Neural progenitor cell (in vitro differentiated cells): ENCODE results near the gene SLC27A5. TPM values are rescaled to one million over a fixed set of nuclear protein-coding genes. Genes with fewer than 3 reads are reported as not detected.

Source experiments
- DNase-seq: peaks from one replicate; pipeline ENCODE4 v3.0.0-alpha.2; 2016; ENCODE audit warnings: low spot score
- H2AFZ ChIP-seq: fragments of 200-600 bp; sonication (generic); replicated peaks from 2 replicates; pipeline ENCODE4 v1.6.1; 2016; ENCODE audit warnings: antibody characterized with exemption
- H3F3A ChIP-seq: fragments of 200-600 bp; sonication (generic); 2 replicates; pipeline ENCODE4 v1.6.1; 2016; ENCODE audit warnings: antibody characterized with exemption, low read depth
- H3K27ac ChIP-seq: fragments of 200-600 bp; sonication (generic); 2 replicates; pipeline ENCODE4 v1.5.1; 2016; ENCODE audit warnings: mild to moderate bottlenecking
- H3K27me3 ChIP-seq: fragments of 200-600 bp; sonication (generic); 2 replicates; pipeline ENCODE4 v1.6.1; 2016; ENCODE audit warnings: mild to moderate bottlenecking, moderate library complexity
- H3K36me3 ChIP-seq: fragments of 200-600 bp; sonication (generic); 2 replicates; pipeline ENCODE4 v1.5.1; 2016
- H3K4me1 ChIP-seq: fragments of 200-600 bp; sonication (generic); 2 replicates; pipeline ENCODE4 v1.6.1; 2016; ENCODE audit warnings: mixed run types
- H3K4me2 ChIP-seq: fragments of 200-600 bp; sonication (generic); 2 replicates; pipeline ENCODE4 v1.6.1; 2016
- H3K4me3 ChIP-seq: fragments of 200-600 bp; sonication (generic); 2 replicates; pipeline ENCODE4 v1.5.1; 2016
- H3K79me2 ChIP-seq: fragments of 200-600 bp; sonication (generic); 2 replicates; pipeline ENCODE4 v1.6.1; 2016; ENCODE audit warnings: low read depth
- H3K9ac ChIP-seq: fragments of 200-600 bp; sonication (generic); 2 replicates; pipeline ENCODE4 v1.6.1; 2016
- H3K9me3 ChIP-seq: fragments of 200-600 bp; sonication (generic); 2 replicates; pipeline ENCODE4 v1.5.1; 2016; ENCODE audit warnings: low read depth
- H4K20me1 ChIP-seq: fragments of 200-600 bp; sonication (generic); 2 replicates; pipeline ENCODE4 v1.6.1; 2016; ENCODE audit warnings: low read depth
- H3K27ac Mint-ChIP-seq: 3 replicates; pipeline ENCODE4 v1.8.0; 2021; ENCODE audit warnings: mixed read lengths
- H3K27me3 Mint-ChIP-seq: 2 replicates; pipeline ENCODE4 v1.8.0; 2022; ENCODE audit warnings: low read depth, mild to moderate bottlenecking, inconsistent platforms, moderate library complexity, mixed read lengths; ENCODE audit not compliant: insufficient read depth
- H3K36me3 Mint-ChIP-seq: 3 replicates; pipeline ENCODE4 v1.8.0; 2021; ENCODE audit warnings: mixed read lengths
- H3K4me1 Mint-ChIP-seq: 3 replicates; pipeline ENCODE4 v1.8.0; 2021; ENCODE audit warnings: mixed read lengths
- H3K4me3 Mint-ChIP-seq: 3 replicates; pipeline ENCODE4 v1.8.0; 2021; ENCODE audit warnings: mild to moderate bottlenecking, moderate library complexity, mixed read lengths
- H3K9me3 Mint-ChIP-seq: 3 replicates; pipeline ENCODE4 v1.8.0; 2020; ENCODE audit warnings: mixed read lengths
- CTCF ChIP-seq: fragments of 200-600 bp; sonication (generic); IDR thresholded peaks from 2 replicates; pipeline ENCODE4 v1.5.1; 2017; ENCODE audit warnings: antibody characterized with exemption, mild to moderate bottlenecking
- EZH2 ChIP-seq: fragments of 200-600 bp; sonication (generic); IDR thresholded peaks from 2 replicates; pipeline ENCODE4 v1.6.1; 2017; ENCODE audit warnings: antibody characterized with exemption, mild to moderate bottlenecking, moderate library complexity
- EZH2phosphoT487 ChIP-seq: fragments of 200-600 bp; sonication (generic); IDR thresholded peaks from 2 replicates; pipeline ENCODE4 v1.6.1; 2017; ENCODE audit warnings: antibody characterized with exemption
- total RNA-seq: library from RNA; depleted of rRNA; stranded (reverse); fragments of >200 nt; gene quantifications from 2 replicates; pipeline ENCODE4 v1.2.3, GENCODE V29; 2015; ENCODE audit warnings: low replicate concordance

SLC27A5 gene
- total RNA-seq, 1 donor from 2014 or later = 17.1 TPM

- no peak for TF ChIP-seq CTCF
- TF ChIP-seq EZH2phosphoT487 = no peak
- no peak for TF ChIP-seq EZH2
- H3K9me3 Mint-ChIP-seq = no peaks in the 10 kb centered on the region
- Histone ChIP-seq H3K9me3 (no peaks in the 10 kb centered on the region), H3K27ac (no peak overlapping the region), H3F3A (no peaks in the 10 kb centered on the region), H3K9ac (no peak overlapping the region), H3K79me2 (no peaks in the 10 kb centered on the region), H2AFZ (no peak overlapping the region), H3K27me3 (peaks cover 12% of the 10 kb centered on the region), H3K4me1 (no peaks in the 10 kb centered on the region), H3K4me2 (no peak overlapping the region), H3K36me3 (no peaks in the 10 kb centered on the region), H4K20me1 (no peaks in the 10 kb centered on the region), H3K4me3 (no peak overlapping the region)
- H3K4me3 Mint-ChIP-seq = no peak overlapping the region
- no peak for DNase-seq
- no peak overlapping the region for H3K27ac Mint-ChIP-seq
- H3K4me1 Mint-ChIP-seq = no peaks in the 10 kb centered on the region
- peaks cover 11% of the 10 kb centered on the region for H3K27me3 Mint-ChIP-seq
- no peaks in the 10 kb centered on the region for H3K36me3 Mint-ChIP-seq
These were observed 19.4 kb upstream of the SLC27A5 start for GRCh38 chr19:58531034-58531840.

- peaks cover 12% of the 10 kb centered on the region for H3K27me3 ChIP-seq
- no peaks in the 10 kb centered on the region for H3K79me2 ChIP-seq
- no peaks in the 10 kb centered on the region for H3K9me3 ChIP-seq
- H3K9ac ChIP-seq = no peak overlapping the region
- H3K36me3 ChIP-seq = no peaks in the 10 kb centered on the region
- no peak overlapping the region for H3K4me3 ChIP-seq
- Mint-ChIP-seq H3K4me1 (no peaks in the 10 kb centered on the region), H3K27me3 (peaks cover 12% of the 10 kb centered on the region), H3K36me3 (no peaks in the 10 kb centered on the region), H3K27ac (no peak overlapping the region), H3K4me3 (no peak overlapping the region), H3K9me3 (no peaks in the 10 kb centered on the region)
- no peak overlapping the region for H3K4me2 ChIP-seq
- H3K4me1 ChIP-seq = no peaks in the 10 kb centered on the region
- H3K27ac ChIP-seq = no peak overlapping the region
- TF ChIP-seq CTCF = no peak
- no peak overlapping the region for H2AFZ ChIP-seq
- no peaks in the 10 kb centered on the region for H4K20me1 ChIP-seq
- H3F3A ChIP-seq = no peaks in the 10 kb centered on the region
- DNase-seq = no peak
These were observed 17.6 kb upstream of the SLC27A5 start for GRCh38 chr19:58529405-58529804.

GRCh38 chr19:58522709-58523108 lies 10.9 kb upstream of the SLC27A5 start:
- no peak overlapping the region for H3K4me3 ChIP-seq
- no peak for TF ChIP-seq EZH2
- TF ChIP-seq EZH2phosphoT487 = no peak
- no peak for TF ChIP-seq CTCF
- no peaks in the 10 kb centered on the region for H3K9me3 ChIP-seq
- H3K9ac ChIP-seq = no peak overlapping the region
- peaks cover 17% of the 10 kb centered on the region for H3K79me2 ChIP-seq
- H3K36me3 ChIP-seq = no peaks in the 10 kb centered on the region
- H3K27ac ChIP-seq = no peak overlapping the region
- DNase-seq = no peak
- no peaks in the 10 kb centered on the region for H3K27me3 ChIP-seq
- Mint-ChIP-seq H3K9me3 (no peaks in the 10 kb centered on the region), H3K4me1 (peaks cover 23% of the 10 kb centered on the region), H3K4me3 (peak overlapping the region; percentile 69), H3K27me3 (peaks cover 15% of the 10 kb centered on the region), H3K27ac (peak overlapping the region; percentile 83), H3K36me3 (no peaks in the 10 kb centered on the region)
- H4K20me1 ChIP-seq = no peaks in the 10 kb centered on the region
- no peak overlapping the region for H3K4me2 ChIP-seq
- H3K4me1 ChIP-seq = peaks cover 11% of the 10 kb centered on the region
- no peak overlapping the region for H2AFZ ChIP-seq
- H3F3A ChIP-seq = peaks cover 43% of the 10 kb centered on the region
